Measurements from ENCODE around the gene SLCO4A1. TPM values are rescaled to one million over a fixed set of nuclear protein-coding genes. Genes with fewer than 3 reads are reported as not detected.

The SLCO4A1 gene
- total and polyA plus RNA-seq, 8 donors = 0.58 to 44.3 (median 11.9) TPM

DNA sequence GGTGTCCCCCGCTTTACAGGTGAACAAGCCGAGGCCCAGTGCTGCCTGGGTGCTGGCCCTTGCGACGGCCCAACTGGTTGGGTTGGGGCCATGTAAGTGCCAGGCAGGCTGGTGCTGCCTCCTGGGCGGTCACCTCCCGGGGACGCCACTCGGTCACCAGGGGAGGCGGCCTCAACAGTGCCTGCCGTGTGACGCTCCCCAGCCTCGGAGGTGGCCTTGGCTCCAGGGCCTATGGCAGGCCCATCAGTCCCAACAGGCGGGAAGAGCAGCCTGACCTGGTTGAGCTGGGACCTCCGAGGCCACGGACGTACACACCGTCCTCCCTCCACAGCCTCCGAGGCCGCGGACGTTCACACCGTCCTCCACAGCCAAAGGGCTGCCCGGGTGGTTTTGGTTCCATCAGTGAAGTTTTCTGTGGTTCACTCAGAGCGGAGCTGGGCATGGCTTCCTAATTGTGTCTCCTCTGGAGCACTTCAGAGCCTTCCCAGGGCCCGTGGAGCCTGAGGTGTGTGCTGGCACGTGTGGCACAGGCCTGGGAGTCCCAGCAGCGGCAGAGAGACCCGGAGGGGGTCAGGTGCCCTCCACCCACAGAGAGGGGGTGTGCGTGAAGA, 19.3 kb upstream of the SLCO4A1 start:
- intact Hi-C loops (cut with DNase I; ENCODE audit: low total_unique reads) = no loop called here
- no peak for DNase-seq

GRCh38 chr20:62623488-62624324, 18.6 kb upstream of the SLCO4A1 start:
- Histone ChIP-seq H3K27me3 (peaks cover 0 to 4% (median 0%) of the 10 kb centered on the region in 3 donors), H3K9me3 (no peaks in the 10 kb centered on the region), H3K36me3 (no peaks in the 10 kb centered on the region), H3K4me3 (peak overlapping the region in 2 of 4 donors; percentile 1 to 18), H3K4me1 (peaks cover 26 to 63% (median 48%) of the 10 kb centered on the region in 4 donors), H3K27ac (peak overlapping the region; percentile 90 to 98 (median 94))
- DNase-seq = peak; percentile 96 to 99
- TF ChIP-seq EP300 (IDR thresholded peaks at IDR 0.05) (peak; percentile 53), POLR2AphosphoS5 (IDR thresholded peaks at IDR 0.05) (peak; percentile 72 to 95 (median 95)), POLR2A (IDR thresholded peaks at IDR 0.05) (peak in 1 of 4 donors; percentile 74)
- TF ChIP-seq, protein P1, sequence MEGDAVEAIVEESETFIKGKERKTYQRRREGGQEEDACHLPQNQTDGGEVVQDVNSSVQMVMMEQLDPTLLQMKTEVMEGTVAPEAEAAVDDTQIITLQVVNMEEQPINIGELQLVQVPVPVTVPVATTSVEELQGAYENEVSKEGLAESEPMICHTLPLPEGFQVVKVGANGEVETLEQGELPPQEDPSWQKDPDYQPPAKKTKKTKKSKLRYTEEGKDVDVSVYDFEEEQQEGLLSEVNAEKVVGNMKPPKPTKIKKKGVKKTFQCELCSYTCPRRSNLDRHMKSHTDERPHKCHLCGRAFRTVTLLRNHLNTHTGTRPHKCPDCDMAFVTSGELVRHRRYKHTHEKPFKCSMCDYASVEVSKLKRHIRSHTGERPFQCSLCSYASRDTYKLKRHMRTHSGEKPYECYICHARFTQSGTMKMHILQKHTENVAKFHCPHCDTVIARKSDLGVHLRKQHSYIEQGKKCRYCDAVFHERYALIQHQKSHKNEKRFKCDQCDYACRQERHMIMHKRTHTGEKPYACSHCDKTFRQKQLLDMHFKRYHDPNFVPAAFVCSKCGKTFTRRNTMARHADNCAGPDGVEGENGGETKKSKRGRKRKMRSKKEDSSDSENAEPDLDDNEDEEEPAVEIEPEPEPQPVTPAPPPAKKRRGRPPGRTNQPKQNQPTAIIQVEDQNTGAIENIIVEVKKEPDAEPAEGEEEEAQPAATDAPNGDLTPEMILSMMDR (IDR thresholded peaks at IDR 0.05) = peak in 1 of 7 experiments; percentile 9
- WGBS, 5 donors = 5 to 19% (median 8%) methylated on average over 17 to 23 of the region's 23 CpGs
- intact Hi-C loops (cut with DNase I; ENCODE audit: low total_unique reads) = no loop called here

More for the DNA sequence above, 19.3 kb upstream of the SLCO4A1 start:
- H3K27me3 ChIP-seq = peaks cover 0 to 7% (median 0%) of the 10 kb centered on the region in 3 donors
- 51 to 79% (median 74%) methylated on average over 11 to 29 of the region's 29 CpGs for WGBS, 5 donors
- H3K4me1 ChIP-seq = peaks cover 26 to 63% (median 52%) of the 10 kb centered on the region in 4 donors
- TF ChIP-seq POLR2A (IDR thresholded peaks at IDR 0.05) = no peak
- no peak for TF ChIP-seq POLR2AphosphoS5 (IDR thresholded peaks at IDR 0.05)
- no peak for TF ChIP-seq EP300 (IDR thresholded peaks at IDR 0.05)
- TF ChIP-seq, protein P1 (IDR thresholded peaks at IDR 0.05) = no peak
- peak overlapping the region in 1 of 4 donors; percentile 1 for H3K4me3 ChIP-seq
- H3K36me3 ChIP-seq = no peaks in the 10 kb centered on the region
- no peaks in the 10 kb centered on the region for H3K9me3 ChIP-seq
- H3K27ac ChIP-seq = peak overlapping the region; percentile 90 to 98 (median 94)

DNA sequence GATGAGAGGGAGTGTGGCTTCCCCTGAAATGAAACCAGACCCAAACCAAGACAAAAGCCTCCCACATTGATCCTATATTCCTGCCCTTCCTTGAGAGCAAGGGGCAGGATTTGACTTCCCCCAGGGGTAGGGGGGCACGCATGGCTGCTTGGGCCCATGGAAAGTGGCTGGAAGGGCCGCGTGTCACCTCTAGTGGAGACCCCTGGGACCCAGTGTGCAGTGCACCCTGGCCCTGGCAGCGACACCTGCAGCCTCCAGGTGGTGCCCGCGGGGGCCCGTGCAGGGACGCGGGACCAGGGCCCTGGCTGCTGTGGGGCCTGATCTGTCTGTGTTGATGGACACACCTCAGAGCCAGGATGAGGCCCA, 18.0 kb upstream of the SLCO4A1 start:
- Histone ChIP-seq H3K9me3 (no peaks in the 10 kb centered on the region), H3K4me1 (peaks cover 26 to 58% (median 45%) of the 10 kb centered on the region in 4 donors), H3K27ac (peak overlapping the region; percentile 90 to 98 (median 94)), H3K4me3 (peak overlapping the region in 1 of 4 donors; percentile 18), H3K27me3 (peaks cover 0 to 4% (median 0%) of the 10 kb centered on the region in 3 donors), H3K36me3 (no peaks in the 10 kb centered on the region)
- intact Hi-C loops (cut with DNase I; ENCODE audit: low total_unique reads) = no loop called here
- WGBS, 5 donors = 52 to 61% (median 60%) methylated on average over 7 to 9 of the region's 9 CpGs
- DNase-seq = peak in 1 of 2 donors; percentile 71
- TF ChIP-seq EP300 (IDR thresholded peaks at IDR 0.05) (no peak), POLR2AphosphoS5 (IDR thresholded peaks at IDR 0.05) (no peak)
- TF ChIP-seq, protein P1 (IDR thresholded peaks at IDR 0.05) = peak in 3 of 7 experiments; percentile 20 to 24 (median 21)

- peak overlapping the region; percentile 90 to 98 (median 94) for H3K27ac ChIP-seq
- no peaks in the 10 kb centered on the region for H3K9me3 ChIP-seq
- peaks cover 26 to 53% (median 44%) of the 10 kb centered on the region in 4 donors for H3K4me1 ChIP-seq
- WGBS, 5 donors = 84 to 89% (median 87%) methylated on average over 30 to 32 of the region's 32 CpGs
- H3K36me3 ChIP-seq = no peaks in the 10 kb centered on the region
- DNase-seq = no peak
- peaks cover 0 to 4% (median 0%) of the 10 kb centered on the region in 3 donors for H3K27me3 ChIP-seq
- TF ChIP-seq EP300 (IDR thresholded peaks at IDR 0.05) = no peak
- no peak for TF ChIP-seq POLR2A (IDR thresholded peaks at IDR 0.05)
- peak in 1 of 3 donors; percentile 36 for TF ChIP-seq POLR2AphosphoS5 (IDR thresholded peaks at IDR 0.05)
- TF ChIP-seq, protein P1 (IDR thresholded peaks at IDR 0.05) = no peak
- intact Hi-C loops (cut with DNase I; ENCODE audit: low total_unique reads) = no loop called here
- no peak overlapping the region for H3K4me3 ChIP-seq
Observed at GRCh38 chr20:62624719-62625453, 17.4 kb upstream of the SLCO4A1 start.
